ENCODE results near the gene GARIN3. TPM values are rescaled to one million over a fixed set of nuclear protein-coding genes. Genes with fewer than 3 reads are reported as not detected.

Gene GARIN3
- total RNA-seq, 1 experiment from 2014 or later, result not detected

GRCh38 chr5:157168286-157168685 is 2.2 kb upstream of the GARIN3 start:
- 0 out of 2 replicates have a peak, but pooled peaks cover 5% of the 10 kb centered on the region for H3K27me3 ChIP-seq
- H3K4me3 ChIP-seq, result no peak overlapping the region
- no peaks in the 10 kb centered on the region for H3K9me3 ChIP-seq (replicated peaks)
- H3K36me3 ChIP-seq, result no peaks in the 10 kb centered on the region
- peaks cover 5% of the 10 kb centered on the region; the same call in 1 of the 2 replicates for H3K4me1 ChIP-seq
- no peak for DNase-seq
- H3K27ac ChIP-seq, result no peak overlapping the region

DNA sequence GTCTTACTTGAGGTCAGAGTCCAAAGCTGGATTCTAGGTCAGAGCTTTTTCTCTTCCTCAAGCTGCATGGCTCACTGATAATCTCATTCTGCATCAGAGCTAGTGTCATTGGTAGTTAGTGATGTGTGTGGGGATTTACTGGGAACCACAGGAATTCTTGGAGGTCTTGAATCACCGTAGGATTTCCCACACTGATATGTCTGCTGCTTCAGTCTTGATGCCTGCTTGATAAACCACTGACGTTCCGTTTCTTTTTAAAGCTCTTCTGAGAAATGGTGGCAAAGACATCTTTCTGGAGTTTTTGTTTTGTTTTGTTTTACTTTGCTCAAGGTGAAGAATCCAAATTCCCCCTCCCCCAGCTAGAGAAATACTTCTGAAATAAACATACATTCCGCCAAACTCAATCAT is 1.2 kb upstream of the GARIN3 start:
- Histone ChIP-seq H3K4me3 (no peak overlapping the region), H3K4me1 (peaks cover 5% of the 10 kb centered on the region; the same call in 1 of the 2 replicates), H3K36me3 (no peaks in the 10 kb centered on the region), H3K27me3 (peaks cover 5% of the 10 kb centered on the region; the same call in 1 of the 2 replicates), H3K27ac (no peak overlapping the region), H3K9me3 (replicated peaks) (no peaks in the 10 kb centered on the region)
- peak; percentile 26 to 60 for DNase-seq

GRCh38 chr5:157165668-157166067 is 396 bp downstream of the GARIN3 start:
- Histone ChIP-seq H3K4me1 (peaks cover 5% of the 10 kb centered on the region; the same call in 1 of the 2 replicates), H3K27ac (no peak overlapping the region), H3K9me3 (replicated peaks) (no peaks in the 10 kb centered on the region), H3K27me3 (peaks cover 7% of the 10 kb centered on the region), H3K4me3 (no peak overlapping the region), H3K36me3 (no peaks in the 10 kb centered on the region)
- DNase-seq, result no peak

DNA sequence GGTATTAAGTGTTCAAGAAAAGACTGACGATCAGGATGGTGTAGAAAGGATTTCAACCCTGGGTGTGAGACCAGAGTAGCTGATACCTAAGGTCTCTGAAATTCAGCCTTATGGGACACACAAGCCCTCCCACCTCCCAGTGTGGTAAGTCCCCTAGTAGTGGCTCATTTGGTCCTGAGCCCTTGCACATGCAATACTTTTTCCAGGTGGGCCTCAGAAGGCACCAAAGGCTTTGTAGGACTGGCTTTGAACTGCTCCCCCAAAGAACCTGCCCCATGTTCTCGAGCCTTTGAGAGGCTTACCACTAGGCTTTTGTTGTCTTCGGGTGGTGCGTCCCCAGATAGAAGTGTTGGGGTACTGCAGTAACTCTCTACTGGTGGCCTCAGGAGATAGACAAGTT is 803 bp downstream of the GARIN3 start:
- H3K36me3 ChIP-seq, result no peaks in the 10 kb centered on the region
- DNase-seq, result no peak
- H3K4me3 ChIP-seq, result no peak overlapping the region
- no peaks in the 10 kb centered on the region for H3K9me3 ChIP-seq (replicated peaks)
- H3K27me3 ChIP-seq, result peaks cover 7% of the 10 kb centered on the region
- H3K27ac ChIP-seq, result no peak overlapping the region
- peaks cover 5% of the 10 kb centered on the region; the same call in 1 of the 2 replicates for H3K4me1 ChIP-seq

DNA sequence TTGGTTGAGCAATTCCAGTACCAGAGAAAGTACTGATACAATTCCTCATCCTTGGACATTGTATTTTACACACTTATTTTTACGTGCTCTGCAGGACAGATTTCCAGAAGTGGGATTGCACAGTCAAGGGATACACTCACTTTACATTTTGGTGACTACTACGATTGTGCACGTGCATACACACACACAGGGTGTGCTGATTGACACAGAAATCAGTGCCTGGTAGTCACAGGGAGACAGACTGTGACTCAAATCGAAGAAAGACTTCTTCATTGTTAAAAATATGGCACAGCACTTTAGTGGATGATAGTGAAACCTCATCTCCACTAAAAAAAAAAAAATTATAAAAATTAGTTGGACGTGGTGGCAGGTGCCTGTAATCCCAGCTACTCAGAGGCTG is 1.5 kb downstream of the GARIN3 start:
- H3K4me3 ChIP-seq, result no peak overlapping the region
- no peak for DNase-seq
- no peaks in the 10 kb centered on the region for H3K9me3 ChIP-seq (replicated peaks)
- peaks cover 5% of the 10 kb centered on the region; the same call in 1 of the 2 replicates for H3K4me1 ChIP-seq
- peaks cover 7% of the 10 kb centered on the region for H3K27me3 ChIP-seq
- H3K36me3 ChIP-seq, result no peaks in the 10 kb centered on the region
- no peak overlapping the region for H3K27ac ChIP-seq

DNA sequence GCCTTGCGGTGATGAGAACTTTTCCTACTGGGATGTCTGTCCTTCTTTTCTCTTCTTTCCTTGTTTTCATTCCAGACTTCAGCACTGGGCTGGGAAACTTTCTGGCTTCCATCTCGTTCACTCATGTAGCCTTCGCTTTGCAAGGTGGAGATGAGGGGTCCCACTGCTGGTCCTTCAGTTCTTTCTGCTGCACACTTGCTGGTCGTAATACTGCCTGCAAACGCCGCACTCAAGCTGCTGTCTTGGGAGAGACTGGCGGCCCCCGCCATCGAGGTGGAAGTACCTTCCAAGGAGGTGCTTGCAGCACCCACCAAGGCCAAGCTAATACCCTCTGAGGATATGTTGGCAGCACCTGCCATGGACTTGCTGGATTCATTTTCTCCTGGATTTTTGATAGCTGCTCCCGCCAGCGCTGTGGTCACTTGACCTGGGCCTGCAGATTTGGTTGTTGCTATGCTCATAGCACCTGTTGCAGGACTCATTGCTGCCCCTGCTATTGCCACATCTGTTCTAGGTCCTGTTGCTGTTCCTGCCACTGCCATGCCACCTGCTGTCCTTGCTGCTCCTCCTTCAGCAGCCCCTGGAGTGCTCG is 3.0 kb downstream of the GARIN3 start:
- no peak overlapping the region for H3K4me3 ChIP-seq
- peaks cover 7% of the 10 kb centered on the region for H3K27me3 ChIP-seq
- no peaks in the 10 kb centered on the region for H3K36me3 ChIP-seq
- no peaks in the 10 kb centered on the region for H3K9me3 ChIP-seq (replicated peaks)
- H3K4me1 ChIP-seq, result peaks cover 5% of the 10 kb centered on the region; the same call in 1 of the 2 replicates
- H3K27ac ChIP-seq, result no peak overlapping the region
- no peak for DNase-seq

GRCh38 chr5:157161996-157162395 is 4.1 kb downstream of the GARIN3 start:
- DNase-seq, result no peak
- no peaks in the 10 kb centered on the region for H3K36me3 ChIP-seq
- peaks cover 2% of the 10 kb centered on the region; the same call in 1 of the 2 replicates for H3K4me1 ChIP-seq
- no peaks in the 10 kb centered on the region for H3K9me3 ChIP-seq (replicated peaks)
- peaks cover 7% of the 10 kb centered on the region for H3K27me3 ChIP-seq
- H3K27ac ChIP-seq, result no peak overlapping the region
- no peak overlapping the region for H3K4me3 ChIP-seq

- Histone ChIP-seq H3K27ac (no peak overlapping the region), H3K9me3 (replicated peaks) (no peaks in the 10 kb centered on the region), H3K4me3 (no peak overlapping the region), H3K4me1 (no peaks in the 10 kb centered on the region), H3K36me3 (no peaks in the 10 kb centered on the region), H3K27me3 (peaks cover 4% of the 10 kb centered on the region)
- DNase-seq, result no peak
These were observed 6.1 kb downstream of the GARIN3 start for GRCh38 chr5:157160001-157160400.

GRCh38 chr5:157159209-157159751 is 6.8 kb downstream of the GARIN3 start:
- Histone ChIP-seq H3K4me1 (no peaks in the 10 kb centered on the region), H3K27ac (no peak overlapping the region), H3K9me3 (replicated peaks) (no peaks in the 10 kb centered on the region), H3K4me3 (no peak overlapping the region), H3K27me3 (peaks cover 4% of the 10 kb centered on the region), H3K36me3 (no peaks in the 10 kb centered on the region)
- DNase-seq, result no peak

- Histone ChIP-seq H3K4me3 (no peak overlapping the region), H3K36me3 (no peaks in the 10 kb centered on the region), H3K4me1 (no peaks in the 10 kb centered on the region), H3K9me3 (replicated peaks) (no peaks in the 10 kb centered on the region), H3K27ac (no peak overlapping the region), H3K27me3 (peaks cover 2% of the 10 kb centered on the region)
- DNase-seq, result no peak
These were observed 8.7 kb downstream of the GARIN3 start for GRCh38 chr5:157157293-157157891.

DNA sequence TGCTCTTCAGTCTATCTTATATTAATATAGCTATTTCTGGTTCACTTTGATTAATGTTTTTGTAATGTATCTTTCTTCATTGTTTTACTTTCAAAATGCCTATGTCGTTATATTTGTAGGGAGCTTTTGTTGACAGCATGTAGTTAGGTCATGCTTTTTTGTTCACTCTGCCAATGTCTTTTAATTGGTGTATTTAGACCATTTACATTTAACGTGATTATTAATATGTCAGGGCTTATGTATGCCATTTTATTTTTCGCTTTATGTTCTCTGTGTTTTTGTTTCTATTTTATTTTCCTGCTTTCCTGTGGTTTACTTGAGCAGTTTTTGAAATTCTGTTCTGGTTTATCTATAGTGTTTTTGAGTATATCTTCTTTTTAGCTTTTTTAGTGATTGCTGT is 10.8 kb downstream of the GARIN3 start:
- H3K27ac ChIP-seq, result no peak overlapping the region
- H3K9me3 ChIP-seq (replicated peaks), result no peaks in the 10 kb centered on the region
- no peaks in the 10 kb centered on the region for H3K36me3 ChIP-seq
- no peak for DNase-seq
- no peaks in the 10 kb centered on the region; the same call in 1 of the 2 replicates for H3K27me3 ChIP-seq
- no peaks in the 10 kb centered on the region for H3K4me1 ChIP-seq
- no peak overlapping the region for H3K4me3 ChIP-seq

- Histone ChIP-seq H3K9me3 (replicated peaks) (no peaks in the 10 kb centered on the region), H3K4me1 (no peaks in the 10 kb centered on the region), H3K4me3 (no peak overlapping the region), H3K36me3 (no peaks in the 10 kb centered on the region), H3K27me3 (no peaks in the 10 kb centered on the region; the same call in 1 of the 2 replicates), H3K27ac (no peak overlapping the region)
- no peak for DNase-seq
These were observed 15.1 kb downstream of the GARIN3 start for GRCh38 chr5:157150995-157151394.

DNA sequence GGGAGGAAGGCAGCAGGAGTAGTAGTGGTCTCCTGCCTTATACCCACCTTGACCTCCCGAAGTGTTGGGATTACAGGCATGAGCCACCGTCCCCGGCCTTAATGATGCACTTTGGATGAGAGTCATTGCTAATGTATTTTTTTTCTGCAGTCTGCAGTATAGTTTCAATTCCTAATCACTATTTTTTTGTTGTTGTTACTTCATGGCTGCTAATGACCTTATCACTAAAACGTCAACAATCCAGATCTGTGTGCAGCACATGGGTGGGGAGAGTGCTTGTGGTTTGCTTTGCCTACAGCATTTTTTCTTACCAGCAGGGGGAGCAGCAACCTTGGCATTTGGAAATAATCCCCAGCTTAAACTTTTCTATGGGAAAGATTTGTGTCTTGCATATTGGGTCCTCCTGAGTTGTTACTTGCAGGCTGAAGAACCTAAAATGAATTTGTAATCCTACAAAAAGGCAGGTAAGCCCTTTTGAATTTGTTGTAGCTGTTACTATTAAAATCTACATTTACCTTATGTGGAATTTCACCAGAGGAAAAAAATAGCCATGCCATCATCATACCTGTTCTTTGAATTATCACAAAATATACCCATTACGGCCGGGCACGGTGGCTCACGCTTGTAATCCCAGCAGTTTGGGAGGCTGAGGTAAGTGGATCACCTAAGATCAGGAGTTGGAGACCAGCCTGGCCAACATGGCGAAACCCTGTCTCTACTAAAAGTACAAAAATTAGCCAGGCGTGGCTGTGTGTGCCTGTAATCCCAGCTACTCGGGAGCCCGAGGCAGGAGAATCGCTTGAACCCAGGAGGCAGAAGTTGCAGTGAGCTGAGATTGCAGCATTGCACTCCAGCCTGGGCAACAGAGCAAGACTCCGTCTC is 17.1 kb downstream of the GARIN3 start:
- no peaks in the 10 kb centered on the region; the same call in 1 of the 2 replicates for H3K27me3 ChIP-seq
- no peaks in the 10 kb centered on the region for H3K4me1 ChIP-seq
- no peak overlapping the region for H3K27ac ChIP-seq
- H3K36me3 ChIP-seq, result no peaks in the 10 kb centered on the region
- H3K9me3 ChIP-seq (replicated peaks), result no peaks in the 10 kb centered on the region
- DNase-seq, result peak; percentile 49 to 82
- H3K4me3 ChIP-seq, result no peak overlapping the region

DNA sequence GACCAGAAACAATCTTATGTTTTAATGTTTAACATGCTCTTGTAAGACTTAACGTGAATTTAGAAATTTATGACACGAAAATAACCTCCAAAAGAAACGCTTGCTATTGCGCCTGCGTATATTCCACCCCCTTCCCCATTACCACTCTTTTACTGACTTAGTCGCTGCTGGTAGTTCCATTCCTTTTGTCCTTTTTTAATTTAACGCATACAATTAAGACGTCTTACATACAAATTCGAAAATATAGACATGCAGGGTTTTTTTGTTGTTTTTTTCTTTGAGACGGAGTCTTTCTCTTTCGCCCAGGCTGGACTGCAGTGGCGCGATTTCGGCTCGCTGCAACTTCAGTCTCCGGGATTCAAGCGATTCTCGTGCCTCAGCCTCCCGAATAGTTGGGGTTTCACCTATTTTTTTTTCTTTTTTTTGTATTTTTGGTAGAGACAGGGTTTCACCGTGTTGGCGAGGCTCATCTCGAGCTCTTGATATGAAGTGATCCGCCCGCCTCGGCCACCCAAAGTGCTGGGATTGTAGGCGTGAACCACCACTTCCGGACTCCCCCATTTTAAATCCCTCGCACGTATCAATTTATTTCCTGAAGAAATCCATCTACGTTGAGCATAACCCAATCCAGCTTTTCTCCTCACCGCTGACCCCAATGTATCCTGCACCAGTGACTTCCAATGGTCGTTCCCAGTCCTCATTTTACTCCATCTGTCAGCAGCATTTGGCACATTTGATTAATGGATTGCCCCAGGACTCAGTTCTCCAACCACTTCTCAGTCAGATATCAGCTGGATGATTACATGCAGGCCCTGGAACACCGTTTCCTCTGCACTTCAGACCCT is 22.7 kb downstream of the GARIN3 start:
- peak overlapping the region; percentile 86 for H3K4me3 ChIP-seq
- H3K4me1 ChIP-seq, result no peaks in the 10 kb centered on the region
- no peaks in the 10 kb centered on the region for H3K27me3 ChIP-seq
- peak; percentile 44 to 59 for DNase-seq
- H3K36me3 ChIP-seq, result peaks cover 4% of the 10 kb centered on the region; the same call in 1 of the 2 replicates
- H3K9me3 ChIP-seq (replicated peaks), result no peaks in the 10 kb centered on the region
- H3K27ac ChIP-seq, result peak overlapping the region; percentile 84

Data from SJCRH30 (cell line).